ENCODE results near the gene FNDC8. TPM values are rescaled to one million over a fixed set of nuclear protein-coding genes. Genes with fewer than 3 reads are reported as not detected.

The FNDC8 gene
- total RNA-seq, 4 donors from 2014 or later, result not detected

GRCh38 chr17:35166526-35166925, 45.1 kb downstream of the FNDC8 start:
- peak in 1 of 2 donors; percentile 61 for DNase-seq (ENCODE audit: low spot score in 2 of 2)
- 43 to 65% methylated on average over 5 of the region's 5 CpGs for WGBS, 2 donors
- H3K4me3 ChIP-seq (ENCODE audit: low read depth, poor library complexity, severe bottlenecking), result no peak overlapping the region
- intact Hi-C loops (cut with DNase I; ENCODE audit: low total_unique reads), result no loop called here
- TF ChIP-seq, protein P1, sequence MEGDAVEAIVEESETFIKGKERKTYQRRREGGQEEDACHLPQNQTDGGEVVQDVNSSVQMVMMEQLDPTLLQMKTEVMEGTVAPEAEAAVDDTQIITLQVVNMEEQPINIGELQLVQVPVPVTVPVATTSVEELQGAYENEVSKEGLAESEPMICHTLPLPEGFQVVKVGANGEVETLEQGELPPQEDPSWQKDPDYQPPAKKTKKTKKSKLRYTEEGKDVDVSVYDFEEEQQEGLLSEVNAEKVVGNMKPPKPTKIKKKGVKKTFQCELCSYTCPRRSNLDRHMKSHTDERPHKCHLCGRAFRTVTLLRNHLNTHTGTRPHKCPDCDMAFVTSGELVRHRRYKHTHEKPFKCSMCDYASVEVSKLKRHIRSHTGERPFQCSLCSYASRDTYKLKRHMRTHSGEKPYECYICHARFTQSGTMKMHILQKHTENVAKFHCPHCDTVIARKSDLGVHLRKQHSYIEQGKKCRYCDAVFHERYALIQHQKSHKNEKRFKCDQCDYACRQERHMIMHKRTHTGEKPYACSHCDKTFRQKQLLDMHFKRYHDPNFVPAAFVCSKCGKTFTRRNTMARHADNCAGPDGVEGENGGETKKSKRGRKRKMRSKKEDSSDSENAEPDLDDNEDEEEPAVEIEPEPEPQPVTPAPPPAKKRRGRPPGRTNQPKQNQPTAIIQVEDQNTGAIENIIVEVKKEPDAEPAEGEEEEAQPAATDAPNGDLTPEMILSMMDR (IDR thresholded peaks at IDR 0.05), result no peak
- TF ChIP-seq POLR2A (IDR thresholded peaks at IDR 0.05), result no peak

DNA sequence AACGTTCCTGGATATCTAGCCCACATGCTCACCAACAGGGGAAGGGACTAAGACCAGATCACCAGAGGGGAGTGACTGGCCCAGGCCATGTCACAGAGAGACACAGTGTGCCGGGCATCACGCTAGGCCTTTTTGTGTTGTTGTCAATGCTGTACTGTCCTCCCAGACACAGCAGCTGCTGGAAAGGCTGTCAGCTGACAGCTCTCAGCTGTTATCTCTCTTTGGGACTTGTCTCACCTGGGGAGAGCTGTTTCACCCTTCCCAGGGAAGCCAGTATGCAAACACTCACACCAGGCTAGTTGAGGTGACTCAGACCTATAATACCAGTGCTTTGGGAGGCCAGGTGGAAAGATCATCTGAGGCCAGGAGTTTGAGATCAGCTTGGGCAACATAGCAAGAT, 45.6 kb downstream of the FNDC8 start:
- peak in 1 of 2 donors; percentile 60 for DNase-seq (ENCODE audit: low spot score in 2 of 2)
- intact Hi-C loops (cut with DNase I; ENCODE audit: low total_unique reads), result no loop called here
- no peak for TF ChIP-seq POLR2A (IDR thresholded peaks at IDR 0.05)
- TF ChIP-seq, protein P1 (IDR thresholded peaks at IDR 0.05), result no peak
- 68% methylated on average over 3 of the region's 3 CpGs for WGBS, 2 donors
- H3K4me3 ChIP-seq (ENCODE audit: low read depth, poor library complexity, severe bottlenecking), result no peak overlapping the region

- no peak for DNase-seq (ENCODE audit: low spot score in 2 of 2)
- TF ChIP-seq, protein P1 (IDR thresholded peaks at IDR 0.05), result no peak
- no peak for TF ChIP-seq POLR2A (IDR thresholded peaks at IDR 0.05)
- intact Hi-C loops (cut with DNase I; ENCODE audit: low total_unique reads), result no loop called here
- H3K4me3 ChIP-seq (ENCODE audit: low read depth, poor library complexity, severe bottlenecking), result no peak overlapping the region
- WGBS, 2 donors, result 78 to 92% methylated on average over 1 of the region's 1 CpG
These were observed 46.3 kb downstream of the FNDC8 start for GRCh38 chr17:35167666-35168065.

GRCh38 chr17:35169835-35170363, 48.5 kb downstream of the FNDC8 start:
- WGBS, 2 donors, result 87 to 92% methylated on average over 17 of the region's 17 CpGs
- intact Hi-C loops (cut with DNase I; ENCODE audit: low total_unique reads), result loop anchor here (10.0 kb wide), 2 partner anchors 145 to 365 kb away; partner anchors contain the start of gene SLFN12L
- no peak overlapping the region for H3K4me3 ChIP-seq (ENCODE audit: low read depth, poor library complexity, severe bottlenecking)
- peak in 1 of 2 donors; percentile 76 for DNase-seq (ENCODE audit: low spot score in 2 of 2)
- TF ChIP-seq, protein P1 (IDR thresholded peaks at IDR 0.05), result no peak
- no peak for TF ChIP-seq POLR2A (IDR thresholded peaks at IDR 0.05)

DNA sequence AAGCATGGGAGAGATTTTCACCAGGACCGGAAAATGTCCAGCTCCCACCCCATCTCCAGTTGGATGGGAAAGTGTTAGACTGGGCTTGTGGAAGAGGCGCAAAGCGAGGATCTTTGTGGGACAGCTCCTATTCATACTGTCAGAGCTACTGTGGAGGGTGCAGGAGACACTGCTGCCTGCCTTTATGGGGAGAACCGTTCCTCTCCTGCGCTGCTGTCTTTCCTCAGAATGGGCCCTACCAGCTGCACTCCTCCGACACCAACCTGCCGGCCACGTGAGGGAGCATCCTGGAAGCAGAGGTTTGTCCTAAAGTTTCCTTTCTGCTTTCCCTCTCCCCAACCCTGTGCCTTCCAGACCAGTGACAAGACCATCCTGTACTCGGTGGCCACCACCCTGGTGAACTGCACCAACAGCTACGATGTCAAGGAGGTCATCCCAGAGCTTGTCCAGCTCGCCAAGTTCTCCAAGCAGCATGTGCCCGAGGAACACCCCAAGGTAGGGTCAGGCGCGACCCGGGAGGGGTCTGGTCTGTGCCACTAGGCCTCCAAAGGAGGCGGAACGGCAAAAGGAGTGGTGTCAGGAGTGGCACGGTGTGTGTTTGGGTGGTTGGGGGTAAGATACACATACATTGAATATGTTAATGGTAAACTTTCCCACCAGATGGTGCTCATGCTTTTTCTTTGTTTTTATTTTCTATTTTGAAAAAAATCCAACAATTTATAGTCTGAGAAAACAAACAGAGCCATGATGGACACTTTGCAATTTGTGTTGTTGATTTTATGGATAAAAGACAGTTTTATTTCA, 49.8 kb downstream of the FNDC8 start:
- intact Hi-C loops (cut with DNase I; ENCODE audit: low total_unique reads), result loop anchor here (10.0 kb wide), 2 partner anchors 144 to 364 kb away; partner anchors contain the start of gene SLFN12L

More for the DNA sequence above, 49.8 kb downstream of the FNDC8 start:
- no peak for TF ChIP-seq POLR2A (IDR thresholded peaks at IDR 0.05)
- TF ChIP-seq, protein P1 (IDR thresholded peaks at IDR 0.05), result no peak
- DNase-seq (ENCODE audit: low spot score in 2 of 2), result peak in 1 of 2 donors; percentile 83
- 78 to 79% methylated on average over 18 of the region's 18 CpGs for WGBS, 2 donors
- H3K4me3 ChIP-seq (ENCODE audit: low read depth, poor library complexity, severe bottlenecking), result no peak overlapping the region
